Kidney epithelial cell (primary cell): Measurements from ENCODE around the gene COMP. TPM values are rescaled to one million over a fixed set of nuclear protein-coding genes. Genes with fewer than 3 reads are reported as not detected.

Experiments
- total RNA-seq: library from RNA; depleted of rRNA; stranded (reverse); fragments of >200 nt; gene quantifications from 2 replicates; pipeline ENCODE4 v1.2.3, GENCODE V29; 2015

The COMP gene
- total RNA-seq, 1 donor from 2014 or later = not detected

Other genes starting within 250 kb of the COMP start
- 253 and 291 TPM in 2 replicates for gene FKBP8, start 247.7 kb downstream of the COMP start, total RNA-seq
- gene KXD1, start 233.4 kb downstream of the COMP start, total RNA-seq = 121 and 172 TPM in 2 replicates
- gene UBA52, start 219.4 kb downstream of the COMP start, total RNA-seq = 859 and 990 TPM in 2 replicates
- 119 and 136 TPM in 2 replicates for gene REX1BD, start 202.5 kb downstream of the COMP start, total RNA-seq
- 16.5 and 30.1 TPM in 2 replicates for gene CRLF1, start 184.5 kb downstream of the COMP start, total RNA-seq
- 3.8 and 6.5 TPM in 2 replicates for gene TMEM59L, start 178.4 kb downstream of the COMP start, total RNA-seq
- gene KLHL26, start 154.3 kb downstream of the COMP start, total RNA-seq = 7.5 and 9.6 TPM in 2 replicates
- gene CRTC1, start 107.6 kb downstream of the COMP start, total RNA-seq = 2.3 and 5.5 TPM in 2 replicates
- 71.6 and 81.1 TPM in 2 replicates for gene UPF1, start 40.7 kb upstream of the COMP start, total RNA-seq
- gene CERS1, start 104.9 kb upstream of the COMP start, total RNA-seq = 2.3 and 2.9 TPM in 2 replicates
- gene COPE, start 128.1 kb upstream of the COMP start, total RNA-seq = 415 and 437 TPM in 2 replicates
- gene DDX49, start 128.4 kb upstream of the COMP start, total RNA-seq = 85.0 and 102 TPM in 2 replicates
- gene HOMER3, start 149.9 kb upstream of the COMP start, total RNA-seq = 82.9 and 109 TPM in 2 replicates
- 27.7 and 29.5 TPM in 2 replicates for gene SUGP2, start 242.2 kb upstream of the COMP start, total RNA-seq
- gene ARMC6, start 242.3 kb upstream of the COMP start, total RNA-seq = 45.0 and 57.0 TPM in 2 replicates